GM12878 (cell line): ENCODE results near the gene ZFPM1. TPM values are rescaled to one million over a fixed set of nuclear protein-coding genes. Genes with fewer than 3 reads are reported as not detected.

Source experiments
- ATAC-seq: fragments of 200-7000 bp; cut with Tn5 transposase; 3 replicates; pipeline ENCODE4 v1.9.1; 2020; ENCODE audit warnings: mild to moderate bottlenecking, moderate library complexity
- BruUV-seq: library from RNA; stranded (reverse); fragments of 400-500 nt; replicated peaks from 2 replicates; lab custom pipeline; 2021; lab: Mats Ljungman, UMichigan
- CTCF ChIA-PET: fragments of 300-600 bp; sonication (Branson Sonifier 250); formaldehyde crosslinking; extraction: SDS; loops from one replicate; lab custom pipeline; 2021; ENCODE audit warnings: inconsistent platforms; lab: Yijun Ruan, JAX
- POLR2A ChIA-PET: fragments of 350-600 bp; formaldehyde crosslinking; extraction: SDS; loops from one replicate; lab custom pipeline; 2021; ENCODE audit warnings: inconsistent platforms; lab: Charles Lee
- RAD21 ChIA-PET: fragments of 300-600 bp; sonication (Branson Sonifier 250); formaldehyde crosslinking; loops from one replicate; lab custom pipeline; 2023; ENCODE audit warnings: antibody characterized with exemption; ENCODE audit not compliant: unreplicated experiment; lab: Charles Lee
- SMC1A ChIA-PET: fragments of 300-600 bp; sonication (Branson Sonifier 250); formaldehyde crosslinking; loops from one replicate; lab custom pipeline; 2023; ENCODE audit not compliant: unreplicated experiment, uncharacterized antibody; lab: Charles Lee
- DNase-seq: peaks from one replicate; pipeline ENCODE4 v3.0.0-alpha.2; 2011; ENCODE audit warnings: low read depth, low spot score
- FAIRE-seq: peaks from 3 replicates; lab custom pipeline; 2011; peaks lifted over from hg19 to GRCh38; lab: Jason Lieb, UNC
- H2AFZ ChIP-seq: 2 replicates; pipeline ENCODE4 v1.6.0; 2011; ENCODE audit warnings: low read depth, low read length, control low read depth; ENCODE audit not compliant: control insufficient read depth
- H3K27ac ChIP-seq: 2 replicates; pipeline ENCODE4 v1.5.1; 2011; ENCODE audit warnings: control low read depth; ENCODE audit not compliant: control insufficient read depth, insufficient read depth
- H3K27me3 ChIP-seq, 2 experiments: replicated peaks in 1 of 2; 2 replicates each; pipeline versions ENCODE4 v1.6.0 to v1.6.1; 2011; ENCODE audit warnings: low read length in 1 of 2; ENCODE audit not compliant: control insufficient read depth in 2 of 2, insufficient read depth in 2 of 2
- H3K36me3 ChIP-seq, 2 experiments: 2 replicates each; pipeline ENCODE4 v1.5.1; 2011; ENCODE audit warnings: low read length in 1 of 2; ENCODE audit not compliant: control insufficient read depth in 2 of 2, insufficient read depth in 2 of 2
- H3K4me1 ChIP-seq: 2 replicates; pipeline ENCODE4 v1.6.1; 2011; ENCODE audit warnings: mild to moderate bottlenecking, low read length, moderate library complexity, mixed read lengths; ENCODE audit not compliant: control insufficient read depth, insufficient read depth
- H3K4me2 ChIP-seq: 2 replicates; pipeline ENCODE4 v1.6.0; 2011; ENCODE audit warnings: control low read depth; ENCODE audit not compliant: control insufficient read depth, insufficient read depth
- H3K4me3 ChIP-seq: fragments of 200-600 bp; sonication (generic); 2 replicates; pipeline ENCODE4 v1.5.1; 2016
- H3K79me2 ChIP-seq: 2 replicates; pipeline ENCODE4 v1.6.0; 2011; ENCODE audit warnings: low read length; ENCODE audit not compliant: control insufficient read depth, insufficient read depth
- H3K9ac ChIP-seq: 2 replicates; pipeline ENCODE4 v1.8.0; 2011; ENCODE audit warnings: low read length, control low read depth, mixed read lengths; ENCODE audit not compliant: control insufficient read depth, insufficient read depth
- H3K9me3 ChIP-seq: replicated peaks from 3 replicates; pipeline ENCODE4 v1.5.1; 2011; ENCODE audit warnings: mild to moderate bottlenecking, low read length; ENCODE audit not compliant: control insufficient read depth, insufficient read depth
- H4K20me1 ChIP-seq: 2 replicates; pipeline ENCODE4 v1.6.0; 2011; ENCODE audit not compliant: control insufficient read depth, insufficient read depth
- E2F4 ChIP-seq: IDR thresholded peaks from 2 replicates; pipeline ENCODE4 v1.6.1; 2012; ENCODE audit warnings: low read depth, low read length, improper control_type of control experiment
- FOS ChIP-seq: IDR thresholded peaks from 3 replicates; pipeline ENCODE4 v1.6.1; 2011; ENCODE audit warnings: borderline replicate concordance; ENCODE audit not compliant: insufficient read length; ENCODE audit errors: extremely low read depth
- IRF3 ChIP-seq: fragments of 450-650 bp; IDR thresholded peaks from 2 replicates; pipeline ENCODE4 v1.6.1; 2014; ENCODE audit warnings: mild to moderate bottlenecking
- KLF5 ChIP-seq: fragments of 450-650 bp; IDR thresholded peaks from 2 replicates; pipeline ENCODE4 v1.6.1; 2014; ENCODE audit warnings: mild to moderate bottlenecking; ENCODE audit not compliant: partially characterized antibody
- MEF2A ChIP-seq: IDR thresholded peaks from 2 replicates; pipeline ENCODE4 v1.6.1; 2011; ENCODE audit warnings: low read depth, mild to moderate bottlenecking, low read length, moderate library complexity; ENCODE audit not compliant: insufficient read depth
- MLLT1 ChIP-seq: fragments of 450-650 bp; IDR thresholded peaks from 2 replicates; pipeline ENCODE4 v1.6.1; 2016; ENCODE audit warnings: mild to moderate bottlenecking
- MTA2 ChIP-seq: fragments of 450-650 bp; IDR thresholded peaks from 2 replicates; pipeline ENCODE4 v1.6.1; 2016; ENCODE audit warnings: low read depth, mild to moderate bottlenecking, moderate library complexity
- NKRF ChIP-seq: fragments of 450-650 bp; conservative IDR thresholded peaks from 2 replicates; pipeline ENCODE4 v1.6.1; 2017; ENCODE audit warnings: mild to moderate bottlenecking, moderate library complexity
- NR2C2 ChIP-seq: IDR thresholded peaks from 2 replicates; pipeline ENCODE4 v1.6.1; 2011; ENCODE audit warnings: borderline replicate concordance, low read depth; ENCODE audit not compliant: control insufficient read depth, insufficient read length
- SMARCA5 ChIP-seq: fragments of 450-650 bp; IDR thresholded peaks from 2 replicates; pipeline ENCODE4 v1.6.1; 2017; ENCODE audit warnings: mild to moderate bottlenecking
- ZZZ3 ChIP-seq: IDR thresholded peaks from 2 replicates; pipeline ENCODE4 v1.6.1; 2011; ENCODE audit warnings: low read depth; ENCODE audit not compliant: control insufficient read depth, insufficient read length
- WGBS: methylation state at CpG from one replicate; pipeline ENCODE4 v1.1.6; 2016; ENCODE audit warnings: low lambda C conversion rate; ENCODE audit not compliant: insufficient replicate concordance, insufficient coverage; ENCODE audit errors: missing lambda C conversion rate; 5-methylcytosine and 5-hydroxymethylcytosine counted together
- in situ Hi-C: fragments of 300-500 bp; cut with MboI; formaldehyde crosslinking; loops from 9 replicates; pipeline ENCODE4 v1.14.3; 2018; ENCODE audit warnings: mixed read lengths
- intact Hi-C: fragments of 100-400 bp; cut with micrococcal nuclease; formaldehyde crosslinking; loops from one replicate; pipeline ENCODE4 v1.14.2; 2022; ENCODE audit not compliant: unreplicated experiment
- polyA plus RNA-seq, 11 experiments: library from polyadenylated mRNA; depleted of rRNA in 4 of 11; unstranded in 6 of 11; stranded (reverse) in 5 of 11; fragments of >200 nt; fragmentation: Nextera tagmentation in 4 of 11; fragmentation: Illumina TruSeq in 1 of 11; extraction: Ambion mirVana in 4 of 11; extraction: Trizol in 1 of 11; gene quantifications; 1 replicate in 1 of 11; 2 replicates in 10 of 11; pipeline versions ENCODE4 v1.2.1 to v1.2.3, GENCODE V29; 2011 to 2016; ENCODE audit warnings: inconsistent platforms in 2 of 11, missing spikeins in 2 of 11, low read depth in 1 of 11
- total RNA-seq, 4 experiments: library from RNA; depleted of rRNA in 3 of 4; stranded (reverse); fragments of >200 nt in 3 of 4; fragmentation: Illumina TruSeq in 1 of 4; extraction: Trizol in 1 of 4; gene quantifications; 2 replicates each; pipeline versions ENCODE4 v1.2.1 to v1.2.3, GENCODE V29; 2013 to 2021

The ZFPM1 gene
- total and polyA plus RNA-seq, 10 of the 15 experiments (the other 5 are each of a cell fraction or from before 2014, with no cell fraction given), result 0.02 to 5.1 (median 0.30) TPM

GRCh38 chr16:88531346-88531745 is 78.3 kb downstream of the ZFPM1 start:
- TF ChIP-seq SMARCA5 (no peak), MTA2 (no peak)
- Histone ChIP-seq H3K79me2 (peaks cover 4% of the 10 kb centered on the region; the same call in 1 of the 2 replicates), H3K27ac (no peak overlapping the region), H2AFZ (no peak overlapping the region), H4K20me1 (no peaks in the 10 kb centered on the region), H3K36me3 (no peaks in the 10 kb centered on the region), H3K4me3 (no peak overlapping the region), H3K9me3 (no peaks in the 10 kb centered on the region), H3K4me2 (no peak overlapping the region), H3K27me3 (no peaks in the 10 kb centered on the region), H3K4me1 (peaks cover 5% of the 10 kb centered on the region), H3K9ac (no peak overlapping the region)
- CTCF ChIA-PET, result no interaction called here
- FAIRE-seq (no peak), ATAC-seq (no peak), DNase-seq (no peak)
- in situ Hi-C loops, result loop anchor here (5.0 kb wide), 1 partner anchor 74 kb away; no protein-coding TSS in a partner anchor
- POLR2A ChIA-PET, result no interaction called here
- intact Hi-C loops, result no loop called here
- no TSS peak for BruUV-seq
- RAD21 ChIA-PET, result no interaction called here
- WGBS, result 26% methylated on average over 12 of the region's 12 CpGs
- SMC1A ChIA-PET, result no interaction called here

- intact Hi-C loops (no loop called here), in situ Hi-C loops (loop anchor here (5.0 kb wide), 1 partner anchor 75 kb away; no protein-coding TSS in a partner anchor)
- Histone ChIP-seq H3K27ac (no peak overlapping the region), H3K36me3 (no peaks in the 10 kb centered on the region), H2AFZ (no peak overlapping the region), H3K4me1 (peaks cover 5% of the 10 kb centered on the region), H4K20me1 (no peaks in the 10 kb centered on the region), H3K79me2 (peaks cover 4% of the 10 kb centered on the region; the same call in 1 of the 2 replicates), H3K4me2 (no peak overlapping the region), H3K4me3 (no peak overlapping the region), H3K9me3 (no peaks in the 10 kb centered on the region), H3K27me3 (no peaks in the 10 kb centered on the region), H3K9ac (no peak overlapping the region)
- no peak for ATAC-seq
- FAIRE-seq, result no peak
- ChIA-PET SMC1A (no interaction called here), CTCF (no interaction called here), POLR2A (no interaction called here), RAD21 (interaction anchor here (0.7 kb wide), 1 partner anchor 95 kb away, joined by 3 read pairs; no protein-coding TSS in a partner anchor)
- no peak for DNase-seq
- no TSS peak for BruUV-seq
- WGBS, result 92% methylated on average over 34 of the region's 34 CpGs
- no peak for TF ChIP-seq ZZZ3
- TF ChIP-seq KLF5, result no peak
- no peak for TF ChIP-seq MLLT1
- TF ChIP-seq NR2C2, result no peak
- no peak for TF ChIP-seq FOS
- no peak for TF ChIP-seq E2F4
- TF ChIP-seq IRF3, result no peak
- TF ChIP-seq MEF2A, result no peak
- no peak for TF ChIP-seq NKRF
Observed at GRCh38 chr16:88531931-88532433, 78.9 kb downstream of the ZFPM1 start.
